Measurements from ENCODE around the gene AFAP1.

Gene AFAP1

GRCh38 chr4:7863911-7864681 lies 75.6 kb downstream of the AFAP1 start:
- DNase-seq (no peak), ATAC-seq (peak; percentile 44)

DNA sequence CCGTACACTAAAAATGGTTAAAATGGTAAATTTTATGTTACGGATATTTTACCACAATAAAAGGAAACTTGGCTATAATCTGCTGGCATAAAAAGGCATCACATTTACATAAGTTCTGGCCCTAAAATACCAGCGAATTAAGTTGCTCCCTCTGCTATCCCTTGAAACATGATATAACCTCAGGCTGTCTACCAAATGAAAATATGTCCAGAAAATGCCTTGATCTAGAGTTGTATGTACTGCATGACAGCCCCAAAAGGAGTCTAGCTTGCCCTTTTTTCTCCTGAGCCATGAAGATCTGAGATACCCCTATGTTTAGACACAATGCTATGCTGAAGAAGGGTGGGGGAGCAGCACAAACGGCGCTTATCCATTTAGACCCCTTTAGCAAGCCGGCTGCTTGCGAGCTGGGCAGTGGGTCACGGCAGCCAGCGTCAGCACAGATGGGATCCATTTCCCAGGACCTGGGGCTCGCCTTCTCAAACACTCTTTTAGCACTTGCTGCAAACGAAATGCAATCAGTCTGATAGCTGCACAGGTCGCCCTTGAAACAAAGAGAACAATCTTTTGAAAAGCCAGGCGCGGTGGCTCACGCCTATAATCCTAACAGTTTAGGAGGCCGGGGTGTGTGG lies 77.0 kb downstream of the AFAP1 start:
- no peak for ATAC-seq
- DNase-seq: no peak

DNA sequence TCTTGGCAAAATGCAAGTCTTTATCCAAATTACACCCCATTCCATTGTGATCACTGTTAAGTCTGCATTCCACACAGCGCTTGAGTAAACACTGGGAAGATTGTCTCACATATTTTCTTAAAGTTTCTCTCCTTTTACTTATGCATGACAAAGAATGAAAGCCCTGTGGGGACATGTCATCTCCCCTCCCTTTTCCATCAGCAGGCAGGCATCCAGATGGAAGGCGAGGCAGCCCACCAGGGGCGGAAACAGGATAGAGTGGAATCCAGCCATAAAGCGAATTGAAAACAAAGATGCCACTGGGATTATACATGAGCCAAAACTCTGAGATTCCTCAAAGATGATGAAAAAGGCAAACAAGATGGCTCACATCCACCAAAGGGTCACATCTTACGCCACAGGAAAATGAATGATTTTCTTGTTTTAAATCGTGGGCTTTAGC lies 78.2 kb downstream of the AFAP1 start:
- no peak for DNase-seq
- no peak for ATAC-seq

DNA sequence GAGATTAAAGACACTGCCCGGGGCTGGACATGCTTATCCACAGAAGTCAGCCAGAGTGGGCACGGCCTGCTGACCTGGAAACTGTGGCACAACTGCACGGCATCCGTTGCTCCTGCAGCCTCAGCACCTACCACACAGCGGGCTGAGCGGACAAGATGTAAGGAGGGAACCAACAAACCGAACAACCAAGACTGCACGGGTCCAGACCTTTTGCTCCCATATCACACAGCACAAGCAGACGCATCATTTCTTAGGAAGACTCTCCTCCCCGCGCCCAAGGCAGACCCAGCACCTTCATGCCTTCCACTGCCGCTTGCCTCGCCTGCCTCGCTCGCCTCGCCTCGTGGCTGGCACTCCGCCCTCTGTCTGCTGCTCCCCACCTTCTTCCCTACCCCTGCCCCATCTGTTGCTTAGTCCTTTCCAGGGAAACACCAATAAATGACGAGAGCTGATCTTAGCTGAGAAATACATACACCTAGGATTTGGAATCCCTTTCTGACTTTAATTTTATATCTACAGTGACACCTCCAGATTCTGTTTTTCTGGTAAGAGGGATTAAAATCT lies 79.0 kb downstream of the AFAP1 start:
- no peak for DNase-seq

DNA sequence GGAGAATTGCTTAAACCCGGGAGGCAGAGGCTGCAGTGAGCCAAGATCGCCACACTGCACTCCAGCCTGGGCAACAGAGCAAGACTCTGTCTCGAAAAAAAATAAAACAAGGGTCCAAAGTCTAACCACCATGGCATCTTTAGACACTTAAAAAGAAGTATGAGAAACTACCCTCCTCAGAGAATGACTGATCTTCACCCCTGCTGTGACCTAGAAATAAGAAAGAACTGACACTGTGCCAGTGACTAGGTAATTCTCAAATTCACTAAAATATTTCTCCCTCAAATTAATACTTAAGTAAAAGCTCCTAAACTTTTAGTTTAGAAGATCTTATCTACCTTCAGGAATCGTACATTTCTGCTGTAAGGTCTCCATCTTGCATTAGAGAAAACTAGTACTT lies 80.3 kb downstream of the AFAP1 start:
- ATAC-seq (no peak), DNase-seq (no peak)

More for the DNA sequence above, 79.0 kb downstream of the AFAP1 start:
- ATAC-seq: no peak

GRCh38 chr4:7858498-7858897 lies 81.2 kb downstream of the AFAP1 start:
- ATAC-seq: no peak
- no peak for DNase-seq

- no peak for ATAC-seq
- DNase-seq: no peak
Measured at GRCh38 chr4:7857993-7858392, 81.7 kb downstream of the AFAP1 start.

GRCh38 chr4:7857238-7857701 lies 82.4 kb downstream of the AFAP1 start:
- ATAC-seq: peak; percentile 44
- no peak for DNase-seq

GRCh38 chr4:7855731-7856130 lies 83.9 kb downstream of the AFAP1 start:
- no peak for ATAC-seq

DNA sequence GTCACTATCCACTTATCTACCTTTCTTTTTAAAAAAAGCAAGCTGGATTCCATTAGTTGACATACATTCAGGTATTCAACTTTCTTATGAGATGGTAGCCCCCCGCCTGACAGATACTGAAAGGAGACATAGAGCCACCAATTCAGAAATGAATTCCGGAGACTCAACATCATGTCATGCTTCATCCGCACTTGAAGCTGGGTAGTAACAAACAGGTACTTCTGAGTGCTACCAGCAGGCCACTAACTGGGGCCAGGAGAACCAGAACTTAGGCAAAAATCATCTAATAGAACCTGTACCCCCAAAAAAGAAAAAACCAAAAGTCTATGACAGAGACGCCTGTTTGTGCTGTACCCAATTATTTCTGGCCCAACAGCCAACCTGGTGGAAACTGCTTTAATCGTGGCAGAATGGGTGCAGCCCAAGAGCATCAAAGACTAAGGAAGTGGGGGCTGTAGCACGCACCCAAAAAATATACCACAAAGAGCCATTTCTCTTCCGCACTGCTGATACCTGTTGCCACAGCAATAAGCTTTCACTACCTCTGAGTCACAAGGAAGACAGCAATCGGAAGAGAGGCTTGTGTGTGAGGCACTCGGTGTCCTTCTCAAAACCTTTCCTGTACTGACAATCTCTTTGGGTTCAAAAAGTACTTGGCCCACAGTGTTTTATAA lies 84.8 kb downstream of the AFAP1 start:
- ATAC-seq (peak; percentile 90), DNase-seq (peak; percentile 40)

More at GRCh38 chr4:7855731-7856130, 83.9 kb downstream of the AFAP1 start:
- no peak for DNase-seq

DNA sequence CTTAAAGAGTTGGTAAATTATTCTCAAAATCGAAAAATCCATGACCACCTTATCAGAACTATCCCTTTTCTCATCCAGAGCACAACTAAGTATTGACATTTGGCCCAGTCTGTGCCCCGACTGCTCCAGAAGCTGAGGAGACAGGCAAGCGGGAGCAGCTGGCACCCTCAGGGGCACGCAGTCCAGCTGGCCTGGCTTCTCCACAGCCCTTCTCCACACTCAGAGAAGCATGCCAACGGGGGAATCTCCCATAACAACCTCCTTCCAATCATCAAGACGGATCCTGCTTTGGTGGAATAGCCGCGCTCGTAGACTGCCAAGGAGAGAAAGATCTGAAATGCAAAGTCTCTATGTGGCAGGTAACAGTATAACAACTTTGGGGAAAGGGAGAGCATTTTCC lies 85.4 kb downstream of the AFAP1 start:
- no peak for DNase-seq
- no peak for ATAC-seq

GRCh38 chr4:7853271-7853670 lies 86.4 kb downstream of the AFAP1 start:
- DNase-seq: no peak
- ATAC-seq: no peak

- peak; percentile 45 for DNase-seq
- peak; percentile 57 for ATAC-seq
Measured at GRCh38 chr4:7852568-7853185, 87.0 kb downstream of the AFAP1 start.

DNA sequence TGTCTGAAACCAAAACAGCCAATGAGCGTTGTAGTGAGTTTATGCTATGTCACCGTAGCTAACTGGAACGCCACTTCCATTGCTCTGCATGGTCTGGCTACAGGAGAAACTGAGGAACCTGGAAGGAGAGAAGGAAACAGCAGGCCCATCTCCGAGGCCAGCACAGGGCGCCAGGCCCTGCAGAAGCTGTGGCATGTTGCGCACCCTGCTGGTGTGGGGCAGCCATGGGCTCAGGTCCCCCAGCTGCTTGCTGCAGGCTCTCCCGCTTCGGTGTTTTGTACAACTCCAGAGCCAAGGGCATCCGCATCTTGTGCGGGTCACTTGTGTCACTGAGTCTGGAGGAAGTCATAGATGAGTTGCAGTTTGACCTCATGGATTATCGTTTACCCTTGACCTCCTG lies 89.2 kb downstream of the AFAP1 start:
- ATAC-seq (no peak), DNase-seq (no peak)

- no peak for ATAC-seq
Measured at GRCh38 chr4:7847206-7847605, 92.5 kb downstream of the AFAP1 start.

DNA sequence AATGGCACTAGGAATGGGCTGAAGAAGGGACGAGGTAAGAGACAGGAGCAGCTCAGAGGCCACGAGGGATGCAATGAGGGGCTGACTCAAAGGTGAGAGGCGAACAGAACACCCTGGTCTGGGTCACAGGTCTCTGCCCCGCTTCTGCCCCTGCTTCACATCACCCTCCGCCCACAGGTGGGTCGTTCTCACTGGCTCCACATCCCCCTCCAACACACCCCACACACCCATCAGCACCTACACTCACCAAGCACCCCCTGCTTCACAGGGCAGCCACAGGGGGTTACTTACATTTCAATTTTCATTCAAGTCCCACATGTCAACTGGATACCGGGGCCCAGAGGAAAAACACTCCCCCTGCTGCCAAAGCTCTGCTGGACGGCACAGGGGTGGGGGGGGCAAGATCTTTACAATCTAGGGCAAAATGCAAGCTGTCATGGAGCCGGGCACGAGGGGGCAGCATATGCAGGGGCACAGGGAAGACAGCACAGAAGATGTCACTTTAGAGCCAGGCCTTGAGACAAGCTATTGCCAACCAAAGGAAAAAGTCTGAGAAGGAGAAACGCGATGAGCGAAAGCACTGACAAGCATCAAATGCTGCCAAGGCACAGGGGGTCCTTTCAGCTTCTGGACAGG lies 94.0 kb downstream of the AFAP1 start:
- ATAC-seq (no peak), DNase-seq (no peak)

More at GRCh38 chr4:7847206-7847605, 92.5 kb downstream of the AFAP1 start:
- DNase-seq: no peak

- DNase-seq: no peak
- no peak for ATAC-seq
Measured at GRCh38 chr4:7844594-7844991, 95.1 kb downstream of the AFAP1 start.

- peak; percentile 79 for DNase-seq
Measured at GRCh38 chr4:7843831-7844593, 95.6 kb downstream of the AFAP1 start.

DNA sequence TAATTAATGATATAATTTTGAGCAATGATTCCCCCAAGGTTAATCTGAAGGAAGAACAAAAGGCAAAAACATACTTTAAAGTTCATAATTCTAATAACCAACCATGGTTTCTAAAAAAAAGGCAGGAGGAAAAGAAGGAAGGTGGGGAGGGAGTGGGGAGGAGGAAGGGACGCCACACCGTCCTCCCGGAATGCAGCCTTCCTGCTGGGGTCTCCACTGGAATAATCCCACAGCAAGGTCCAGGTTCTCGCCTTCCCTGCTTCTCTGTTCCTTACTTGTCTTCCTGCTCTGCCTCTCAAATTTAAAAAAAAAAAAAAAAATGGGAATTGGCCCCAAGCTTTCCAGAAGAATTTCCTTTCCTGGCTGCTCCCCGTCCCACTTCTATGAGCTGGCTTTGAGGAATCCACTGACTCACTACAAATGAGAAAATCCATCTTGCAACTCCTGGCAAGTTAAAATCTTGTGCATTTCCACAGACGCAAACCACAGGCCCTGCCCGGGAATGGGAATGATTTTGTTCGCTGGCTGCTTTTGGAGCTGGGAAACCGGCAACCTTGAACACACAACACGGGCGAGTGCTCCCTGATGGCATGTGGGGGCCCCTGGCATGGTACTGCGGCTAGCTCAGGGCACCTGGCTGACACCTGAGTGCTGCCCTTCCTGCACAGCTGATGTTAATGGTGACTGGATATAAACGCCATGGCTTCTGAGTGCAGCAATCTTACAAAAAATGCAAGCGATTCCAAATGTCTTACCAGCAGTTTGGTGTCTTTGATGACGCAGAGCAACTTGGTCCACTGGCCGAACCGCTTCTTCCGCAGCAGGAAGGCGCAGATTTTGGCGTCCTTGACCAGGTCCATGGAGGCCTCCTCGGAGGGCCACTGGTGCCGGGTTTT lies 97.0 kb downstream of the AFAP1 start:
- DNase-seq (no peak), ATAC-seq (no peak)

More at GRCh38 chr4:7843831-7844593, 95.6 kb downstream of the AFAP1 start:
- peak; percentile 88 for ATAC-seq

GRCh38 chr4:7841894-7842293 lies 97.8 kb downstream of the AFAP1 start:
- no peak for ATAC-seq
- no peak for DNase-seq
